Stimulated activated CD4-positive, alpha-beta T cell treated with anti-CD3 and anti-CD28 coated beads, Interleukin-4, amount 100 ng/mL, for 4 hours (primary cell): ENCODE results near the gene AARS2.

Experiments
- DNase-seq, 2 experiments: peaks; one replicate each; pipeline ENCODE4 v3.0.0-alpha.2; 2020

The AARS2 gene

GRCh38 chr6:44258921-44259320 lies 54.2 kb downstream of the AARS2 start:
- DNase-seq, result no peak

DNA sequence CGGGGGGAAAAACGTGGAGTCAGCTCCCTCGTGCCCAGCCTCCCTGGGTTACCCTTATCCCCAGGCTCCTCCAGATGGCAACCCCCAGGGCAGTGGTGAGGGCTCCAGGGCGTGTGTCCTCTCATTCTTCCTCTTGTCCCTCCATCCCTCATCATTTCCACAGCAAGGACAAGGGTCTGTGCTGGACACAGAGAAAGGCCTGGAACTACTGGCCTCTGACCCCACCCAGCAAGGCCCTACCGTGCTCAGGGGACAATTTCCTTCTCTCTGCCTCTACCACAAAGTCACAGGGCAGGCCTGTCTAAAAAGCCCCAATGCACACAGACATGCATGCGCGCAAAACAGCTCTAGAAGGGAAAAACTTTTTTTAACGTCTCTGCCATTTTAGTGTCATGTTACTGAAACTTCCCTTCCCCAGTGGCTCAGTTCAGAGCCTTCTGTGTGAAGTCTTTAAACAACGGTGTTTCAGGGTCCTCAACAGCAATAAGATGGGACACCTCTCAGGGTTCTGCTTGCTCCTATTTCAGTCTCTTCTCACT lies 54.8 kb downstream of the AARS2 start:
- DNase-seq, result no peak

DNA sequence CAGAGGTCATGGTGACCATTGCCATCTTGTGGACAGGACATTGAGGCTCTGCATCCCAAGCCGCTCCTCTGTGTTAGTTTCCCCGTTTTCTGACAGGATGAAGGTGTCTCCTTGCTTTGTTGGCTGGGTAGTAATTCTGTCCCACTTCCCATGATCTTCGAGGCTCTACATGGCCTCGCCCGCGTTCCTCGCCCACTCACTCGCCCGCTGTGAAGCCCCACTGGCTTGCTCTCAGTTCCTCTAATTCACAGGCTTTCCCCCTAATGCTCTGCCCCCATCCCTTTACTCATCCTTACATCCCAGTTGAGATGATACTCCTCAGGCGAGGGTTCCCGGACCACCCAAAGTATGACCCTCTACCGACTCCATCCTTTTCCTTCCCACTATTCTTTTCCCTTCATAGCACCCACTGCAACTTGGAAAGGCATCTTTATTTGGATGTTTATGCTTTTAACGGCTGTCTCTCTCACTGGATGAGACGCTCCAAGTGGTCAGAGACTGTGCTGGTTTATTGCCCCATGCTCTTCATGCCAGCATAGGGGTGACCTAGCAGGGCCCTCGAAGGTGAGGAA lies 55.3 kb downstream of the AARS2 start:
- no peak for DNase-seq

GRCh38 chr6:44257025-44257752 lies 56.0 kb downstream of the AARS2 start, which contains the start of gene SLC35B2:
TSS of gene SLC35B2 (minus strand) at chr6:44257528. CDS start at chr6:44257410, 118 bp downstream.
- peak; percentile 57 to 66 for DNase-seq

DNA sequence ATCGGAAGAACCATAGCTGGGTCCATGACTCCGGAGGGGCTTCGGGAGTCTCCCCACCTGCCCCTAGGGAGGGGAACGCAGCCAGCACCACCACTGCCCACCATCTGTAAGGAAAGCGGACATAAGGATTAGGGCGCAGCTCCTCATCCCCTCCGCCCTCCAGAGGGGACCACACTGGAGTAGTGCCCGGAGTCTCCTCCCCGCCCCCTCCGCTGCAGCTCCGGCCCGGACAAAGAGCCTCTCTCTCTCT lies 56.4 kb downstream of the AARS2 start:
- DNase-seq, result peak in 1 of 2 experiments; percentile 37

DNA sequence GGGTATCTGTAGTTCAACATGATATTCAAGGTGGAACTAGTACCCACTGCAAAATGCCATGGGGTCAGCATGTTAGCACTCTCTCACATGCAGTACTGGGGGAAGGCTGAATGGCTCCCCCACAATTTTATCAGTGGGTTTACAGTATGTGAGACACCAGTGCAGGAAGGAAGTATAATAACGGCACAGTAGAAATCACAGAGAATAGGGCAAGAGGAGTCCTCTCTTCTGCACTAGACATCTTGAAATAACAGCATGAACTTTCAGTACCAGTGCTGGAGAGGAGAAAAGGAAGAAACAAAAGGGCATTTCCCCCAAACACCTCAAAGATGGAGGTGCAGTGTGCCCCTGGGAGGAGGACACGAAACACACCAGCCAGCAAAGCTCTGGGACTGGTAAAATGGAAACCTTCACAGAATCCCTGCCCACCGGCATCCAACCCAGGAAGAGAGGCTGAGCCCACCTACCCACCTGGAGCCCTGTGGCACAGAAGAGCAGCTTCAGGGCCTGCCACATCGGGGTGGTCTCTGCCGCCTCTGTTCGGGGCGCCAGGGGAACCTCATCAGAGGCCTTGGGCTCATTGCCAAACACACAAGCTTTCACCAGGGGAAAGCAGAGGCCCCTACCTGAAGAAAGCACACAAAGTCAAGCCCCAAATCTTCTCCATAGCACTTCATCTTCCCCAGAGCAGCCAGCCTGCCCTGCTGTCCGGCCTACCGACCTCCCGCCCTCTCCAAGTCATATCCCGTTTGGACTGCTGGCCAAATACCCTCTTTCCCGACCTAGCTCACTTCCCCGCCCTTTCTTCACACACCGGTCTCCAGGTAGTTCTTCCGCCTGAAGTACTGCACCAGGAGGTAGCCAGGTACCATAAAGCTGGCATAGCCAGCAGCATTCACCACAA lies 57.0 kb downstream of the AARS2 start:
- no peak for DNase-seq

DNA sequence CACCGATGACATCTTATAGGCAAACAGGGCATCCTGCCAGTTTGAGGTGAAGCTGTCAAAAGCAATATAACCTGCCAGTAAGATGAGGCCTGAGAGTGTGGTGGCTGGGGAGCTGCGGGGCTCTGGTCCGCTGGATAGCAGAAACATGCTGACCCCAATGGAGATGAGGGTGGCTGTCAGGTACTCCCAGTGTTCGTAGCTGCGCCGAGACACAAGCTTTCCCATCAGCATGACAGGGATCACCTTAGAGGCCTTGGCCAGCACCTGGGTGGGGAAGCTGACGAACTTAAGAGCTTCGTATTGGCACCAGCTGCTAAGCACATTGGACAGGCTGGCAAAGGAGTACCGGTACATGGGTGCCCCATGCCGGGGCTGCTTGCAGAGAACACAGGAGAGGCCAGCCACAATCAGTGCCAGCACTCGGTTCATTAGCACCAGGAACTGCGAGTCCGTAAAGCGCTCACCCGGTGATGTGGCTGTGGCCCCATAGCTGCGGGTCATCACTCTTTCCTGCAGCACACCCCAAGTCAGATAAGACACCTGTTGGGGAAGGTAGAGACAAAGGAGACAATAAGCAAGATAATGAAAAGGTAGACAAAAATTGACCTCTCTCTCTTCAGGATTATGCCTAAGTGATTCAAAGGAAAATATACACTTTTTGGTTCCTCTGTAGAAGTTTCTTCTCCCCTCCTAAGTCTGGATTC lies 57.9 kb downstream of the AARS2 start:
- DNase-seq, result peak; percentile 24 to 43

DNA sequence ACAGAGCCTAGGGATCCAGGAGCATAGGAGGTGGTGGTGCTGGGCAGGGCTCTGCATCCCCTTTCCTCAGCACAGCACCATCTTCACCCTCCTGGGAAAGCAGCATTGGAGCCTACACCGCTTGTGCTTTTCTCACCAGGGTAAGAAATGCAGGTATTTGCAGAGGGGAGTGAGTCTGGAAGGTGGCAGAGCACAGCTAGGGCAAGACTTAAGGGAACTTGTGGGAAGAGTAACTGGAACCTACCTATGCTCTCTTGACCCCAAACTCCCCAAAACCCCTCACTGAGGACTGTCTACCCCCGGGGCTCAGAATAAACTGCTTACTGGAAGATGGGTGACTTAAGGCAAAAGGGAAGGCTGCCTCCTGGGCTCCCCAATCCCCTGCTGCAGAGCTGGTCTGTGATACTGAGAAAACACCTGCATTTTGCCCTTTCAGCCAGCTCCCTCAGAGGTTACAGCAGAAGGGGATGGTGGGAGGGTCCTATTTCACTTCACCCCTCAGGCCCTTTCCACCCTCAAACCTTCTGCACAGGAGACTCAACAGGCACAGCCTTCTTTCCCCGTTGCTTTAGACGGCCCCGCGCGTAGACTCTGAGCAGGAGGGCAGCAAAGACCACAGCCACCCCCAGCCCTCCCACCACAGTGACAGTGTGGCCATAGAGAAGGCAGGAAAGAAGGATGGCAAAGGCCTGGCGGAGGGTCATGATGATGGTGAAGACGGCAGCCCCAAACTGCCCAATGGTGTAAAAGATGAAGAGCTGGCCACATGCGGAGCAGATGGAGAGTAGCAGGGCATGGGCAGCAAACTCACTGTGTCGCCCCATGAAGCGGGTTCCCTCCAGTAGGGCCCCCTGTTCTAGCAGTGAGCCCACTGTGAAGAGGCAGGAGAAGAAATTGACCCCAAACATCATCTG lies 58.7 kb downstream of the AARS2 start:
- peak in 1 of 2 experiments; percentile 40 for DNase-seq

DNA sequence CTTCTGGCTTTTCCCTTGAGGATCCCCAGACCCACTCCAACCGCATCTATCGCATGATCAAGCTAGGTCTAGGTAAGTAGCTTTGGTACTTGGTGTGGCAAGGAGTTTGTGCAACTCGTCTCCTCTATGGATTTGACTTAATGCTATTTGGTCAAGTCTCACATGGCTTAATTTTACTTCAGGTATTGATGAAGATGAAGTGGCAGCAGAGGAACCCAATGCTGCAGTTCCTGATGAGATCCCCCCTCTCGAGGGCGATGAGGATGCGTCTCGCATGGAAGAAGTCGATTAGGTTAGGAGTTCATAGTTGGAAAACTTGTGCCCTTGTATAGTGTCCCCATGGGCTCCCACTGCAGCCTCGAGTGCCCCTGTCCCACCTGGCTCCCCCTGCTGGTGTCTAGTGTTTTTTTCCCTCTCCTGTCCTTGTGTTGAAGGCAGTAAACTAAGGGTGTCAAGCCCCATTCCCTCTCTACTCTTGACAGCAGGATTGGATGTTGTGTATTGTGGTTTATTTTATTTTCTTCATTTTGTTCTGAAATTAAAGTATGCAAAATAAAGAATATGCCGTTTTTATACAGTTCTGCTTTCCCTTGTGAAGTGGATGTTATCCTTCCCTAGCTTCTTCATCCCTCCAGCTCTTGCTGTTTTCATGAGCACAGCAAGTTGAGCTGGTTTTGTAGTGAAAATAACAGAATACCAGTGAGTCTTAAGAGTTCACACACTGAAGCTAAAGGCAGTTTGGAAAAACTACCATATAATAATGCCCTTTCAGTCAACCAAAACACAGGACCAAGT lies 59.6 kb downstream of the AARS2 start:
- DNase-seq, result peak; percentile 47 to 48

- no peak for DNase-seq
Observed at GRCh38 chr6:44251576-44252524, 61.3 kb downstream of the AARS2 start.

- DNase-seq, result no peak
Observed at GRCh38 chr6:44250718-44251123, 62.4 kb downstream of the AARS2 start.

- no peak for DNase-seq
Observed at GRCh38 chr6:44250067-44250717, 63.0 kb downstream of the AARS2 start.
